ENCODE data around the gene AQP9.

The AQP9 gene

DNA sequence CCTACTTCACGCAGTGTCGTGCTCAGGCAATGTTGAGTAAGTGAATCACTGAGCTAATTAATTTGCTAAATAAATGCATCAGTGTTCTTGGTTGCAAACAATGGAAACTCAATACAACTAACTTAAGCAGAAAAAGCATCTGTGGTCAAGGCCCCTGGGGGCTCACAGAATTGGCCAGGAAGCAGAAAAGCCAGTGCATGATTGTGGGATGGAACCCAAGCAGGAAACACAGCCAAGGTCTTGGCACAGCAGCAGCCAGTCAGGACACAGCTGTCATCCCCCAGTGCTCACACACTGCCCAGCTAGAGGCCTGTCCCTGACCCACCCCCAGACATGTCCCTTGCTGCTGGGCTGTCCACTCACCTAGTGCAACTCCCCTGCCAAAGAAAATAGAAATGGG is 85.9 kb downstream of the AQP9 start:
- DNase-seq (no peak), ATAC-seq (no peak)

DNA sequence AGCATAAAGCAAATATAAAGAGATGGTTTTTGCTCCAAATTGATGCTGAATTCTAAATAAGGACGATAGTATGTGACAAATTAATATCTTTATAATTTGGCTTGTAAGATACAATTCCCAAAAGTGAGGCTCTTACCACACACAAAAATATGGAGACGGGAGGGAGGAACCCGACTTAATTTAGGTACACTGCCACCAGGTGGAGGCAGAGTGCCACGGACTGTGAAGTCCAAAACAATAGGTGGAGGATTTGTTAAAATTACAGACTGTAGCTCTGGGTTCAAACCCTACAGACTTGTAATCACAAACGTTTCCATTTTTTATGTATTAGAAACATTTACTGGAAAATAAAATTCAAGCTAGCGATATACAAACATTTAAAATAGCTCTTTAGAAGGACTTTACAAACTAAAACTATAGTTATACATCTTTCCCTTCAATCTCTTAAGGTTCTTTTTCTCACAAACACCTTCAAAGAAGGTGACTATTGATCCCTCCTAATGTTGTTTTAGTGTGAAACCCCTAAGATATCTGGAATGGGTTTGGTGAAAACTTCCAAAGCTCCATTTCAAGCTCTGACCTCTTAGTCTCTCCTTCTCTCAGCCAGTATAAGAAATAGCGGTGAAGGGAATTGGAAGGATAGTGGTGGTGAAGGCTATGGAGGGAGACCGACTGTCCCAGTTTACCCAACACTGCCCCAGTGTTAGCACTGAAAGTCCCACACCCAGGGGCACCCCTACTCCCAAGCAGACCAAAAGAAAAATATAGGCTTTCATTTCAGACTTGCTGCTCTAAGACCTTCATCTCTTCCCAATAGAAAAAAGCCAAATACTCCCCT is 89.7 kb downstream of the AQP9 start:
- DNase-seq (peak; percentile 76), ATAC-seq (peak; percentile 69)

DNA sequence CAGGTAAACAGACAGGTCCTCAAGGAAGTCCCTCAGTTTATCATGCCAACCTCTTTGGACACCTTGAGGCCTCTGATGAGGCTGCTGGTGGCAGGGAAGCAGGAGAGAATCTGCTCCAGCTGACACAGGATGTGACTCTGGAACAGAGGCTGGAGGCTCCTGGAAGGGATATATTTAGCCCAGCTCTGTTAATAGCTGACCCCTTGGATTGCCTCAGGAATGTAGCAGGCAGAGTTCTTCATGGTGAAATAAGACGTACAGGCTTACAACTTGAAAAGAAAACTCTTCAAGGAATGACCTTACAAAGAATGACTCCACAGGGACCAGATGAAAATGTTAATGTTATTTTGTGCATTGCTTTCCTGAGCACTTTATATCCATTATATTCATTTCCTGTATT is 90.5 kb downstream of the AQP9 start:
- DNase-seq = no peak
- no peak for ATAC-seq

DNA sequence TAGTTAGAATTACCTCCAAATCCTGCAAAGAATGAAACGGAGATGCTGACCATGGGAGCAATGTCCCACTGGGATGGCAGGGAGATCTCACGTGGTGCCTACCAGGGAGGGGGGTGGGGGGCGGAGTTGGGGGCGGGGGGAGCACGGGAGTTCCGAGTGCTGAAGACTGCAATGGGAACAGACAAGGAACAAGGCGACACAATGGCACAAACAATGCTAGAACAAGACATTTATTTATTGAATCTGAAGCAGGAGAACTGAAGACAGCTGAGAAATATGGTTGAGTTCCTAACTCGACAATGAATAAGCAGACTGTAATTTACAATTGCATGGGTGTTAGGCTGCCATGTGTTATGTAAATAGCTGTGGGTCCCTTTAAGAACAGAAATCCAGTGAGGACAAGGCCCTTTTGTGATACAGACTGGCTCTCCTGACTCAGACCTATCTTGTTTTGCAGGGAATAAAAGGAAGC is 91.2 kb downstream of the AQP9 start:
- DNase-seq (no peak), ATAC-seq (no peak)

DNA sequence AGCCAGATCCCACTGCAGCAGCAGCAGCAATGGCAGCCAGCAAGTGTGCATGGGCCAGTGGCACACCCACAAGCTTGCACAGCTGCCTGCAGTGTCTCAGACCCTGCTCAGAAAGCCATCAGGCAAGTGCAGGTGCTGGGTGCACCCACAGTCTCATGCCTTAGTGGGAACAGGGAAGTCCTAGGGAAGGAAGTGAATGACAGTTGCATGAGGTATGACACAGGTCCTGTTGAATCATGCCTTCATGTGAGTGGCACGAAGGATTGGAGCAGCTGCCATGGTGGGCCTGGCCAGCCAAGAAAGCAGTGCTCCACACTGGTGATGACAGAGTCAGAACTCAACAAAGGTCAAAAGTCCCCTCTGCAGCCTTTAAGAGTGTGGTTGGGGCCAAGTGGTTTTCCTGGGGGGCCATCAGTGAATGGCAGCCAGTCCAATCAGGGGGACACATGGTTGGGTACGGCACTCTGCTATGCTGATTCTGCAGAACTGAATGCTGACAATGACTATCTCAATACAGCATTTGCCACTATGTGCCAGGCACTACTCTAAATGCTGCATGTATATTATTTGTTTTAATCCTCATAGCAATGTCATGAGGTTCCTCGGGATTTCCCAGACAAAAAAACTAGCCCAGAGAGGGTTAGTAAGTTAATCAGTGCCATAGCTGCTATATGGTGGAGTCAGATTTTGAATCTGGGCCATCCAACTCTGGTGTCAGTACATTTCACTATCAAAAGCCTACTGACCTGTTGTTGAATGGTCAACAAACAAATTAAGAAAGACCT is 94.3 kb downstream of the AQP9 start:
- DNase-seq = no peak
- no peak for ATAC-seq

DNA sequence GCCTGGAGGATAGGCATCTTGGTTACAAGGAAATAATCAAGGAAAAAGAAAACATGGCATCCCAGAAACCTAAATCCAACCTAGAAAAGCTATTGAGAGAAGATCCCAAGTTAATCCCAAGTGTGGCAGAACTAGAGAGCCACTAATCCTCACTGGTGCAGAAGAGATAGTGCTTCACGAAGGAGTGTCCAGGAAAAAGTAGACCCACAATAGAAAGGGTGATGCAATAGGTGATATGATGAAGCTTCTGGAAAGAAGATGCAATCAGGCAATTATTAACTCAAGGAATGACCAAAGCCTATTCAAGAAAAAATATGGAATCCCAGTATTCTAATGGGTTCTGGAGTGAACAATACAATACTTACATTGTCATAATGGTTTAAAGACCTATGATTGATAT is 95.2 kb downstream of the AQP9 start:
- no peak for DNase-seq

More for the DNA sequence above, 95.2 kb downstream of the AQP9 start:
- ATAC-seq = no peak

All from stimulated activated naive CD8-positive, alpha-beta T cell treated with anti-CD3 and anti-CD28 coated beads, Interleukin-15, Interleukin-2, amounts not matched to agents 100 U/mL and 50 U/mL, for 24 hours (primary cell).